M059J (cell line): Measurements from ENCODE around the gene RNASE13. TPM values are rescaled to one million over a fixed set of nuclear protein-coding genes. Genes with fewer than 3 reads are reported as not detected.
A peak's percentile ranks its signal among the peaks of the same experiment; 100 is the strongest.

Experiments
- DNase-seq: peaks from one replicate; pipeline ENCODE4 v3.0.0-alpha.2; 2012; ENCODE audit warnings: low read depth
- total RNA-seq: library from RNA; depleted of rRNA; stranded (reverse); fragments of >200 nt; shearing (Covaris generic); gene quantifications from 2 replicates; pipeline ENCODE4 v1.2.3, GENCODE V29; 2014; rRNA removed

Gene RNASE13, protein sequence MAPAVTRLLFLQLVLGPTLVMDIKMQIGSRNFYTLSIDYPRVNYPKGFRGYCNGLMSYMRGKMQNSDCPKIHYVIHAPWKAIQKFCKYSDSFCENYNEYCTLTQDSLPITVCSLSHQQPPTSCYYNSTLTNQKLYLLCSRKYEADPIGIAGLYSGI
- total RNA-seq = not detected in 2 replicates

GRCh38 chr14:21034707-21035106, at the start of gene RNASE13:
TSS of gene RNASE13 (minus strand) at chr14:21034807. CDS start at chr14:21034288, 519 bp downstream.
- DNase-seq = no peak

GRCh38 chr14:21084396-21084795, 49.8 kb upstream of the RNASE13 start:
- no peak for DNase-seq

GRCh38 chr14:21083565-21084325, 49.1 kb upstream of the RNASE13 start:
- no peak for DNase-seq

- DNase-seq = no peak
Measured at GRCh38 chr14:21081521-21082142, 47.0 kb upstream of the RNASE13 start.

- no peak for DNase-seq
Measured at GRCh38 chr14:21078726-21079125, 44.1 kb upstream of the RNASE13 start.

DNA sequence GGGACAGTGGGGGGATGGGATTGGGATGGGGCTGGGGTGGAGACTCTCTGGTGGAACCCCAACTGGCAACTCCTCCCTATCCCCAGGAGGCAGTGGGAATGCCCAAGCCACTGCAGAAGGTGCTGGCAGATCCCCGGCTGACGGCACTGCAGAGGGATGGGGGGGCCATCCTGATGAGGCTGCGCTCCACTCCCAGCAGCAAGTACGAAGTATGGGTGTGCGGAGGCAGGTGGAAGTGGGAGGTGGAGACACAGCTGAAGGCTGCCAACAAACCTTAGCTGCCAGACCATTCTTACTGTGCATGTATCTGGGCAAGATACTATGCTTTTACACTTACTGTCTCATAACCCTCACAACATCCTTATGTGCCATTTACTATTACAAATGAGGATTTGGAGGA, 43.7 kb upstream of the RNASE13 start:
- no peak for DNase-seq

DNA sequence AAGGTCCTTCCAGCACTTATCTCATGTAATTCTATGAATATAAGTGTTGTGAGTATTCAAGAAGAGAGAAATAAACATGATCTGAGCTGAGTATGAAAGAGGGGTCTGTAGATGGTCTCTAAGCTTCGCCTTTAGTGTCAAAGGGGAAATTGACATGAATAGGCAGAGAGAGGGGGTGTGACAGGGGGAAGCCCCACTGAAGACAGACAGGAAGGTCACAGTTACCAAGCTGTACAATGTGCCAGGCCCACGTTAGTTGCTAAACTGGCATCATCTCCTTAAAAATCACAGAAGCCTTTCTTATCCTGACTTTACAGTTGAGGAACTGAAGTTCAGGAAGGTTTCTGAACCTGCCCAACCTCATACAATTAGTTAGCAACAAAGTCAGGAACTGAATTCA, 43.1 kb upstream of the RNASE13 start:
- no peak for DNase-seq

GRCh38 chr14:21075719-21076437, 41.3 kb upstream of the RNASE13 start:
- no peak for DNase-seq

- no peak for DNase-seq
Measured at GRCh38 chr14:21074398-21075272, 40.0 kb upstream of the RNASE13 start.

DNA sequence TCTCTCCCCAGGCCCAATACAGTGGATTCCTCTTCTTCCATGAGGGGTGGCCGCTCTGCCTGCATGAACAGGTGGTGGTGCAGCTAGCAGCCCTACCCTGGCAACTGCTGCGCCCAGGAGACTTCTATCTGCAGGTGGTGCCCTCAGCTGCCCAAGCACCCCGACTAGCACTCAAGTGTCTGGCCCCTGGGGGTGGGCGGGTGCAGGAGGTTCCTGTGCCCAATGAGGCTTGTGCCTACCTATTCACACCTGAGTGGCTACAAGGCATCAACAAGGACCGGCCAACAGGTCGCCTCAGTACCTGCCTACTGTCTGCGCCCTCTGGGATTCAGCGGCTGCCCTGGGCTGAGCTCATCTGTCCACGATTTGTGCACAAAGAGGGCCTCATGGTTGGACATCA, 39.3 kb upstream of the RNASE13 start:
- DNase-seq = no peak

DNA sequence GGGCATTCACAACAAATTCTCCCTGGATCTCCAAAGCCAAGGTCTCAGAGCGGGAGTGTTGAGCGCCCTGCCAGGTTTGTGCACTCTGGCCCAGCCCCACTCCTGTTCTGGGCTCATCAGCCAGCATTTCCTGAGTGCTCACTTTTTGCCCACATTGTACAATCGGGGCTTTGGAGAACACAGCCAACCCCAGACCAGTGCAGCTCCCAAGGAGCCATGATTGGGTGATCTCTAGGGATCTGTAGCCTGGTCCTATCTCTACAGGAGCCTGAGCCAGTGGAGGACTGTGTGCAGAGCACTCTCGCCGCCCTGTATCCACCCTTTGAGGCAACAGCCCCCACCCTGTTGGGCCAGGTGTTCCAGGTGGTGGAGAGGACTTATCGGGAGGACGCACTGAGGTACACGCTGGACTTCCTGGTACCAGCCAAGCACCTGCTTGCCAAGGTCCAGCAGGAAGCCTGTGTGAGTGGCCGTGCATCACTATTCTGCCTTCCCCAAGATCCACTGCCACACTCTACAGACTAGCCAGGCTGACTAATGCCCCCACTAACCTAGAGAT, 38.3 kb upstream of the RNASE13 start:
- no peak for DNase-seq

DNA sequence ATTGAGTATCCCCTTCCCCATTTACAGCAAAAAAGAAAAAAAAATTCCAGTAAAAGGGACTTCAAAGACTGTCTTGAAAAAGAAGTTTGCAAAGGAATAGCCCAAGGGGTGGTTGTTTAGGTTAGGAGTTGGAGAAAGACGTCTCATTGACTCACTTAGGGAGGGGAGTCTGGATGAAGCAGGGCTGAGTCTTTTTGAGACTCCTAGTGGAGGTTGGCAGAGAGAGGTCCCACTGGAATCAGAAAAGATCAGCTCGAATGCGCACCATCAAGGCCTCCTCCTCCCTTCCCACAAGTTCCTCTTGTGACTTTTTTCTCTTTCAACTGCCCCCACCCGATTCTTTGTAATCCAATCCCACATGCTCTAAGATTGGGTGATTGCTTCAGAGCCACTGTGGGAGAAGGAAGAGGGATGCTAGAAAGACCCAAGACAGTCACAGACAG, 37.4 kb upstream of the RNASE13 start:
- DNase-seq = peak; percentile 56

GRCh38 chr14:21071225-21072030, 36.8 kb upstream of the RNASE13 start:
- DNase-seq = peak; percentile 90

GRCh38 chr14:21070610-21071224, 36.1 kb upstream of the RNASE13 start:
- DNase-seq = peak; percentile 64

DNA sequence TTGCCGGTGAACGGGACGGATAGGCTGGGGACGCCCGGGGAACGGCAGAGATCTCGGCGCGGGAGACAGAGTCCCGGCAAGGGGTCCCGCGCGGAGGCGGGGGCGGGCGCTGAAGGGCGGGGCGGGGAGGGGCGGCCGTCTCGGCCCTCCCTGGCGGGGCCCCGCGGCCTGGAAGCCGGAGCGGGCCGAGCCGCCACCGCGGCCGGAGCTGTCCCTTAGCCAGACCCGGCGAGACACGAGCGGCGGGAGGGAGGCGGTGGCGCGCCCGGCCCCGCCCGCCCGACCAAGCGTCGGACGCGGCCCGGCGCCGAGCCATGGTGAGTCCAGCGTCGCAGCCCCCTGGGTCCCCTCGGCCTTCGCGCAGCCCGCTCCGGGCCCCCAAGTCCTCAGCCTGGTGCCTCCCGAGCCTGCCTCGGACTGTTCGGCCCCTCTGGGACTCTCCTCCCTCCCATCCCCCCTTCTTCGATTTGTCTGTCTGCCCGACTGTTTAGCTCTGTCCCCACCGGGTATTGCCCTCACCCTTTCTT, 35.5 kb upstream of the RNASE13 start, which contains the start of gene ARHGEF40:
Gene ARHGEF40 (plus strand): TSS at position 222 of the 527 bp plus-strand sequence. CDS start 93 bp downstream, at position 315.
- peak; percentile 58 for DNase-seq

GRCh38 chr14:21069388-21070082, 34.9 kb upstream of the RNASE13 start:
- peak; percentile 34 for DNase-seq

DNA sequence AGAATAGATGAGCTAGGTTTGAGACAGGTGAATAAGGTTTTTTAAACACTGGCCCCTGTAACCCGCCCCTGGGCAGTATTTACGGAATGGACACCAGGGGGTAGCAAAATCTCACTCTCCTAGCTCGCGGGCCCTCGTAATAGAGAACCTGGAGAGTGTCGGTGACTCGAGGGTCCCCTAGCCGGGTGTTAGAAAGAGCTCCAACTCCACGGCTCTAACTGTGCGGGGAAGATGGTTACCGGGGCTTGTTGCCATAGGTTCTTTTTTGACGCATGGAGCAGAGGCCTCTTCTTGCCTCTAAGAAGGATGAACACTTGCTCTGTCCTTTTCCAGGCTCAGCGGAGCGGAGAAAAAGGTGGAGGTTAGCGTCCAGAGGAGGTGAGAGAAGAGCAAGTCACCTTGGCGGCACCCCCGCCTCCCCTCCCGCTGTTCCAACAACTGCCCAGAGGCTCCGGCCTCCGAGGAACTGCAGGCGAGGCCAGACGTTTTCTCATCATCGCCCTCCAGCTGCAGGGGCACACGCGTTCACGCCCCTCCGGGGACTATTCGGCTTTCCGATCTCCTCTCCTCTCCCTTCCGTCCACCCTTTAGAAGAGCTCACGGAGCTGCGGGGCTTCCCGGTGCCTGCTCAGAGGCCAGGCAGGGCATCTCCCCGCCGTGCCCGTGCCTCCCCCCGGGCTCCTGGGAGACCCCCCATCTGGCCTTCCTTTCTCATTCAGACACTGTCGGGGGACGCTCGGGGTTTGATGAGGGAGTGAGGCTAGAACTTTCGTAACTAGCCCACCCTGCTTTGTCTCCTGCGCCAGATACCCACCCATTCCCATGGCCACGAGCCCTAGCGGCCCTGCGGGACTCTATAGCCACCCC, 34.1 kb upstream of the RNASE13 start:
- DNase-seq = peak; percentile 63
